SH-SY5Y (cell line): ENCODE results near the gene KRTAP5-7.

Experiments
- GATA2 ChIP-seq: IDR thresholded peaks from 2 replicates; pipeline ENCODE4 v1.6.1; 2011; ENCODE audit warnings: mild to moderate bottlenecking, low read depth, low read length
- GATA3 ChIP-seq: IDR thresholded peaks from 2 replicates; pipeline ENCODE4 v1.6.1; 2011; ENCODE audit warnings: low read depth, mild to moderate bottlenecking, low read length, moderate library complexity

- TF ChIP-seq GATA2 = no peak
- no peak for TF ChIP-seq GATA3
Observed at GRCh38 chr11:71482216-71482615, 44.9 kb upstream of the KRTAP5-7 start.
